GM10847 (cell line): Measurements from ENCODE around the gene NATD1.

Experiments
- POLR2A ChIP-seq: IDR thresholded peaks from 2 replicates; pipeline ENCODE4 v1.6.1; 2011; ENCODE audit not compliant: insufficient read length; ENCODE audit errors: extremely low read depth

Gene NATD1, protein sequence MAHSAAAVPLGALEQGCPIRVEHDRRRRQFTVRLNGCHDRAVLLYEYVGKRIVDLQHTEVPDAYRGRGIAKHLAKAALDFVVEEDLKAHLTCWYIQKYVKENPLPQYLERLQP

DNA sequence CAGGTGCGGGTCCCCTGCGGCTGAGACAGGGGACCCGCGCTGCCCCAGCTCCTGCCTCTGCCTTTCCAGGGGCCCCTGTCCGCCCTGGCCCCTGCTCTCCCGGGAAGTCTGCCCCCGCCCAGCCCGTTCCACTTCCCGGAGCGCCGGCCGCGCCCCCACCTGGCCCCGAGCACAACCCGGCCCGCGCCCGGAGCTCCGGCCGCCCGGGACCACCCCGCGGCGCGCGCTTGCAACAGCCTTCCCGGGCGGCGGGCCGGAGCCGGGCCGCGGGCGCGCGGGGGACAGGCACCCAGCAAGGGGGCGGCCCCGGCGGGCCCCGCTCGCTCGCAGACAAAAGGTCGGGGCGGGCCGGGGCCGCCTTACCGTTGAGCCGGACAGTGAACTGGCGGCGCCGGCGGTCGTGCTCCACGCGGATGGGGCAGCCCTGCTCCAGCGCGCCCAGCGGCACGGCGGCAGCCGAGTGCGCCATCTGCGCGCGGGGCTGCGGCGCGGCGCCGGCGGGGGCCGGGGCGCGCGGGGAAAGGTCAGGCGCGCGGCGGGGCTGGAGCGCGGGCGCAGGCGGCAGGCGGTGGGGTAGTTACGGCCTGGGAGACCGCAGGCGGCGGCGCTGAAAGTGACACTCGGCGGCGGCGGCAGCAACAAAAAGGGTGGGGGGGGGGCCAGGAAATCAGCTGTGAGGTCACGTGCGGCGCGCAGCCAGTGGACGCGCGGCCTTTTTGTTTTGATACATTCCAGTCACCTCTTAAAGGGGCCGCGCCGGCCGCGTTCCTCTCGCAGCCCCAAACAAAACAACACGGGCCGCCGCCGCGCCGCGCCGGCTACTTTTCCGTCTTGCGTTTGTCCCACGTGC, at the start of gene NATD1:
NATD1 (minus strand) TSS at position 615 of the 850 bp plus-strand sequence; CDS start at position 469, 146 bp downstream.
- no peak for TF ChIP-seq POLR2A

GRCh38 chr17:21301593-21302550, 48.7 kb upstream of the NATD1 start:
- TF ChIP-seq POLR2A = no peak

- no peak for TF ChIP-seq POLR2A
These were observed 47.7 kb upstream of the NATD1 start for GRCh38 chr17:21300601-21301571.

- TF ChIP-seq POLR2A = no peak
These were observed 46.9 kb upstream of the NATD1 start for GRCh38 chr17:21299981-21300600.

DNA sequence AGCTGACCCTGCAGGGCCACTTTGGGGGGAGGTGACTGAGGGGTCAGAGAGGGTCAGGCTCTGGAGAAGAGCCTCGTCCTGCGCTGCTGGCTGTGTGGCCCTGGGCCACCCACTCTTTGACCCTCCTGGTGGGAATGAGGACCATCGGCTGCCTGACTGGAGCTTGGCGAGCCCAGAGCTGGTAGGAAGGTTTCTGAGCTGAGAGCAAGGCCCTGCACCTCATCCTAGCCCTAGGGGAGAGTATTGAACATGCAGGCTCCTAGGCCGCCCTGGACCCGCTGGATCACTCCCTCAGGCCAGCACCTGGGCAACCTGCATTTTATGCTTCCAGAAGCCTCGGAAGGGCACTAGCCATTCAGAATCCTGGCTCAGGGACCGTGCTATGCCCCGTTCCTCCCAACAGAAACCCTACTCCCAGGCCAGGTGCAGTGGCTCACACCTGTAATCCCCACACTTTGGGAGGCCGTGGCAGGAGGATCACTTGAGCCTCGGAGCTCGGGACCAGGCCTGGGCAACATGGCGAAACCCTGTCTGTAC, 45.8 kb upstream of the NATD1 start:
- TF ChIP-seq POLR2A = no peak

- no peak for TF ChIP-seq POLR2A
These were observed 45.1 kb upstream of the NATD1 start for GRCh38 chr17:21298056-21298982.

- no peak for TF ChIP-seq POLR2A
These were observed 44.4 kb upstream of the NATD1 start for GRCh38 chr17:21297597-21297996.

- TF ChIP-seq POLR2A = no peak
These were observed 43.9 kb upstream of the NATD1 start for GRCh38 chr17:21297026-21297520.

DNA sequence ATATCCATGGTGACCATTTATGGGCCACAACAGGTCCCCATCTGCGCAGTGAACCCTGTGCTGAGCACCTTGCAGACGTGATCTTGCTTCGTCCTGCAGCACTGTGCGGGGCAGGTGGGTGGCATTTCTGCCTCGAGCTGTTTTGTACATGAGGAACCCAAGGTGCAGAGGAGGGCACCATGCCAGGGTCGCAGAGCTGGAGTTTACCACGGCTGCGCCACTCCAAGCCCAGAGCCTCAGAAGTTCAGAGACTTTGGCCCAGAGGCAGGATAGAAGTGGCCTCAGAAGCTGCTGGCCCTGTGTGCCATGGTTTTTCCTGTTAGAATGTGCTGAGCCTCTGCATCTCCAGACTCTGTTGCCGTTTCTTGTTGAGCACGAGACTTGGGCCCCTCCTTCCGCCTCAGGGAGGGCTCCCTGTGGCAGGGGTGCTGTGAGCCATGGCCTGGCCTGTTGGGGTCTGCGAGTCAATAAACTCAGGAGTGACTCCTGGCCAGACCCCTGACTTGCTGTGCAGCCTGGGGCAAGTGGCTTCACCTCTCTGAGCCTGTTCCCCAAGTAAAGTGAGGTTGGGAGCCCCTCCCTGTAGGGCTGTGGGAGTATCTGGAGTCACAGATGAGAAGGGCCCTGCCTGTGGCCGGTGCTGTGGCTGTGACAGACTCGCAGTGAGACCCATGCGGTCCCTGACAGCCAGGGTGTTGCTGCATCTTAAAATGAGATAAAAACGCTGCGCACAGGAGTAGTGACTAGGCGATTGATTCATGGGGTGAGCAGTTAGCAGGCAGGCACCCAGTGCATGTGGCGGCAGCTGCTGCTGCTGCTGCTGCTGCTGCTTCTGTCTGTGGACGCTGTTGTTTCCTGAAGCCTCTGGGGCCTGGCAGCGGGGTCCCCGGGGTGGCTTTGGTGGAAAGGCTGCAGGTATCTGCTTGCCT, 43.2 kb upstream of the NATD1 start:
- TF ChIP-seq POLR2A = no peak

DNA sequence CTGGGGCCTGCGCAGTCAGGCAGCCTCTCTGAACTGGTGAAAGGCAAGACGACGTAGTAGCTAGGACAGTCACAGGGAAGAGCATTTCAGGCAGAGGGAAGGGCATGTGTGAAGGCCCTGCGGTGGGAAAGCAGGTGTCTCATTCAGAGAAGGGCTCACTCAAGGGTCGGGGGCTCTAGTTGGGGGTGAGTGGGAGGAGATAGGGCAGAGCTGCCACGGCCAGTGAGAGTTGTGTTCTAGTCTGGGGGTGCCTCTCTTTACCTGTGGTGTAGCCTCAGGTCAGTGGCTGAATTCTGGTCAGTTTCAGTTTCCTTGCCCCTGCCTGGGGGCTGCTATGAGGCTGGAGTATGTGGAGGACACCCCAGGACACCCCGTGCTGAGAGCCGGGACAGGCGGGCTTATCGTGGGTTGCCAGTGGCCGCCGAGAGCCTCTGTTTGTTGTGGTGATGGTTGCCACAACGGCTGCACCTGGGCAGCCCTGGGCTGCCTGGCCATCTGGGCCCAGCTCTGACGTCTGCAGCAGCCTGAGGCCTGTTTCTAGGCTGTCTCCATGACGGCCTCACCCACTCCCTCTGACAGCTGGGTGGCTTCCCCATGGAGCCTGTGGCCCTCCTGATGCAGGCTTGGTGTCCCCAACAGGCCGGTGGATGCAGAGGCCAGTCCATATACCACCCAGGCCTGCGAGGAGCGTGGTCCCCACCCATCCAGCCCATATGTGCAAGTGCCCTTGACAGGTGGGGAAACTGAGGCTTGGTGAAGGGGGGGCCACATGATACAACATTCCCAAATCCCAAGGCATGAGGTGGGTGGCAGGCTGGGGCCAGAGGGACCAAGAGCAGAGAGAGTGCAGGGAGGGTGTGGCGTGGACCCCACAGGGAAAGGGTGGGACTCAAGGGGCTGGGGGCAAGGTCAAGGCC, 42.1 kb upstream of the NATD1 start:
- TF ChIP-seq POLR2A = no peak

- no peak for TF ChIP-seq POLR2A
These were observed 41.3 kb upstream of the NATD1 start for GRCh38 chr17:21294321-21295035.
